GM21529 (cell line): ENCODE measurements around the gene TTC22.

Experiments used
- ATAC-seq: cut with Tn5 transposase; IDR thresholded peaks from one replicate; pipeline ENCODE4 v1.9.1; 2021; ENCODE audit not compliant: unreplicated experiment

The TTC22 gene

GRCh38 chr1:54835131-54835898, 34.2 kb upstream of the TTC22 start:
- ATAC-seq: no peak

- ATAC-seq: no peak
Measured at GRCh38 chr1:54834007-54834541, 33.0 kb upstream of the TTC22 start.

GRCh38 chr1:54833121-54833520, 32.0 kb upstream of the TTC22 start:
- ATAC-seq: no peak

- ATAC-seq: no peak
Measured at GRCh38 chr1:54826226-54826816, 25.2 kb upstream of the TTC22 start.

GRCh38 chr1:54825696-54826095, 24.6 kb upstream of the TTC22 start:
- ATAC-seq: no peak

- no peak for ATAC-seq
Measured at GRCh38 chr1:54823670-54824069, 22.5 kb upstream of the TTC22 start.

GRCh38 chr1:54819733-54820132, 18.6 kb upstream of the TTC22 start:
- ATAC-seq: no peak

- ATAC-seq: no peak
Measured at GRCh38 chr1:54819195-54819536, 18.0 kb upstream of the TTC22 start.

- no peak for ATAC-seq
Measured at GRCh38 chr1:54818461-54819194, 17.5 kb upstream of the TTC22 start.

- no peak for ATAC-seq
Measured at GRCh38 chr1:54816951-54817350, 15.8 kb upstream of the TTC22 start.

- no peak for ATAC-seq
Measured at GRCh38 chr1:54816130-54816529, 15.0 kb upstream of the TTC22 start.

- no peak for ATAC-seq
Measured at GRCh38 chr1:54815086-54815876, 14.2 kb upstream of the TTC22 start.

- ATAC-seq: no peak
Measured at GRCh38 chr1:54814571-54814970, 13.4 kb upstream of the TTC22 start.

GRCh38 chr1:54814126-54814498, 13.0 kb upstream of the TTC22 start:
- ATAC-seq: no peak

- ATAC-seq: no peak
Measured at GRCh38 chr1:54813485-54814125, 12.5 kb upstream of the TTC22 start.

GRCh38 chr1:54812801-54813484, 11.8 kb upstream of the TTC22 start:
- ATAC-seq: peak; percentile 44

- ATAC-seq: no peak
Measured at GRCh38 chr1:54811739-54812655, 10.9 kb upstream of the TTC22 start.

- ATAC-seq: no peak
Measured at GRCh38 chr1:54811066-54811465, 9.9 kb upstream of the TTC22 start.
